ENCODE measurements around the gene MFRP. TPM values are rescaled to one million over a fixed set of nuclear protein-coding genes. Genes with fewer than 3 reads are reported as not detected.

MFRP gene
- total RNA-seq, 4 donors from 2014 or later, result not detected

DNA sequence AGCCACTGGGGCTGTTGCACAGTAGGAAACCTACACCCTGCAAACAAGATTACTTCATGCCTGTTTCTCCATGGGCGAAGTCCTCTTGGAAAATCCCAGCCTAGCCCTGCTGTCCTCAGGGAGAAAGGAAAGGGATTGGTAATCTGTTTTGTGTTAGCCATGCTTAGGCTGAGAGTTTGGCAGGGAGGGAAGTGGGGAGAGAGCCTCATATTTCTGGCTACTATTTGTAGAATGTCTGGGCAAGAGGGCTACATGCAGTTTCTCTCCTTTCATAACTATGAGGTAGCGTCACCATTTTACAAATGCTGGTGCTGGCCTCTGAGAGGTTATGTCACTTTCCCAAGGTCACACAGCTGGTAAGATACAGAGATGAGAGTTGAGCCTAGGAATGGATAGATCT lies 737 bp upstream of the MFRP start:
- TF ChIP-seq, protein P1, sequence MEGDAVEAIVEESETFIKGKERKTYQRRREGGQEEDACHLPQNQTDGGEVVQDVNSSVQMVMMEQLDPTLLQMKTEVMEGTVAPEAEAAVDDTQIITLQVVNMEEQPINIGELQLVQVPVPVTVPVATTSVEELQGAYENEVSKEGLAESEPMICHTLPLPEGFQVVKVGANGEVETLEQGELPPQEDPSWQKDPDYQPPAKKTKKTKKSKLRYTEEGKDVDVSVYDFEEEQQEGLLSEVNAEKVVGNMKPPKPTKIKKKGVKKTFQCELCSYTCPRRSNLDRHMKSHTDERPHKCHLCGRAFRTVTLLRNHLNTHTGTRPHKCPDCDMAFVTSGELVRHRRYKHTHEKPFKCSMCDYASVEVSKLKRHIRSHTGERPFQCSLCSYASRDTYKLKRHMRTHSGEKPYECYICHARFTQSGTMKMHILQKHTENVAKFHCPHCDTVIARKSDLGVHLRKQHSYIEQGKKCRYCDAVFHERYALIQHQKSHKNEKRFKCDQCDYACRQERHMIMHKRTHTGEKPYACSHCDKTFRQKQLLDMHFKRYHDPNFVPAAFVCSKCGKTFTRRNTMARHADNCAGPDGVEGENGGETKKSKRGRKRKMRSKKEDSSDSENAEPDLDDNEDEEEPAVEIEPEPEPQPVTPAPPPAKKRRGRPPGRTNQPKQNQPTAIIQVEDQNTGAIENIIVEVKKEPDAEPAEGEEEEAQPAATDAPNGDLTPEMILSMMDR (IDR thresholded peaks at IDR 0.05), result no peak
- no peak for TF ChIP-seq POLR2A (IDR thresholded peaks at IDR 0.05)
- H3K4me3 ChIP-seq (ENCODE audit: low read depth, poor library complexity, severe bottlenecking), result no peak overlapping the region
- intact Hi-C loops (cut with DNase I; ENCODE audit: low total_unique reads), result no loop called here
- no peak for DNase-seq (ENCODE audit: low spot score in 2 of 2)
- 53 to 56% methylated on average over 2 of the region's 2 CpGs for WGBS, 2 donors

GRCh38 chr11:119345685-119346084 lies 820 bp downstream of the MFRP start:
- no peak for DNase-seq (ENCODE audit: low spot score in 2 of 2)
- intact Hi-C loops (cut with DNase I; ENCODE audit: low total_unique reads), result no loop called here
- TF ChIP-seq, protein P1 (IDR thresholded peaks at IDR 0.05), result no peak
- TF ChIP-seq POLR2A (IDR thresholded peaks at IDR 0.05), result no peak
- no peak overlapping the region for H3K4me3 ChIP-seq (ENCODE audit: low read depth, poor library complexity, severe bottlenecking)
- WGBS, 2 donors, result 90 to 92% methylated on average over 12 of the region's 12 CpGs

DNA sequence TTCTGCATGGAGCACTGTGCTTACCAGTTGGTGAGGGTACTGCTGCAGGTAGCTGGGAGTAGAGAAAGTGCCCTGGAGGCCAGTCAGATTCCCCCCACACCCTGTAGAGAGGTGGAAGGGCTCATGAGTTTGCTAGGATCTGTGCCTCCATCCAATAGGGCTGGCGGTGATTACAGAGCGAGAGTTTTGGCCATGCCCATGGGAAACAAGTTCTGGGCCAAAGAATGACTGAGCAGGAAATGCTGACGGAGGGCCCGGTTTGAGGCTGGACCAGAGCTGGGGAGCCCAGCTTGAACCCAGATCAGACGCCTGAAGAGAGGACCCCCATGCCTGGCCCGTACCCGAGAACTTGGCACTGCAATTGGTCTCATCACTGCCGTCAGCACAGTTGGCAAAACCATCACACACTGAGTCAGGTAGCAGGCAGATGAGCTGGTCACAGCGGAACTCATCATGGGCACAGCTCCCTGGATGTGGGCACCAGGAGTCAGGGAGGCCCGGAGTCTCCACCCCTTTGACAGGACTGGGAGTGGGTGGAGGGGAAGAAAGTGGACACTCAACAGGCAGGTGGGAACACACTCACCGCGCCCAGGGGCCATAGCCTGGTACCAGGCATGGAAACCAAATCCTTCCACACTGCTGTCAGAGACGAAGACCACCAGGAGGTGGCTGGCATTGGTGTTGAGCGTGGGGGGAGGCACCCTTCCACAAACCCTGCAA lies 2.1 kb downstream of the MFRP start:
- no peak overlapping the region for H3K4me3 ChIP-seq (ENCODE audit: low read depth, poor library complexity, severe bottlenecking)
- TF ChIP-seq, protein P1 (IDR thresholded peaks at IDR 0.05), result no peak
- no peak for TF ChIP-seq POLR2A (IDR thresholded peaks at IDR 0.05)
- 66 to 70% methylated on average over 14 of the region's 14 CpGs for WGBS, 2 donors
- no peak for DNase-seq (ENCODE audit: low spot score in 2 of 2)
- intact Hi-C loops (cut with DNase I; ENCODE audit: low total_unique reads), result no loop called here

- no peak for DNase-seq (ENCODE audit: low spot score in 2 of 2)
- 84 to 90% methylated on average over 7 of the region's 7 CpGs for WGBS, 2 donors
- intact Hi-C loops (cut with DNase I; ENCODE audit: low total_unique reads), result no loop called here
- TF ChIP-seq, protein P1 (IDR thresholded peaks at IDR 0.05), result no peak
- H3K4me3 ChIP-seq (ENCODE audit: low read depth, poor library complexity, severe bottlenecking), result no peak overlapping the region
These were observed 2.8 kb downstream of the MFRP start for GRCh38 chr11:119343726-119344125.

- no peak overlapping the region for H3K4me3 ChIP-seq (ENCODE audit: low read depth, poor library complexity, severe bottlenecking)
- DNase-seq (ENCODE audit: low spot score in 2 of 2), result no peak
- intact Hi-C loops (cut with DNase I; ENCODE audit: low total_unique reads), result no loop called here
- WGBS, 2 donors, result 78 to 80% methylated on average over 6 to 10 of the region's 10 CpGs
- TF ChIP-seq POLR2A (IDR thresholded peaks at IDR 0.05), result no peak
- TF ChIP-seq, protein P1 (IDR thresholded peaks at IDR 0.05), result no peak
These were observed 4.0 kb downstream of the MFRP start for GRCh38 chr11:119342362-119343130.
